ENCODE measurements around the gene YPEL1.

Gene YPEL1

DNA sequence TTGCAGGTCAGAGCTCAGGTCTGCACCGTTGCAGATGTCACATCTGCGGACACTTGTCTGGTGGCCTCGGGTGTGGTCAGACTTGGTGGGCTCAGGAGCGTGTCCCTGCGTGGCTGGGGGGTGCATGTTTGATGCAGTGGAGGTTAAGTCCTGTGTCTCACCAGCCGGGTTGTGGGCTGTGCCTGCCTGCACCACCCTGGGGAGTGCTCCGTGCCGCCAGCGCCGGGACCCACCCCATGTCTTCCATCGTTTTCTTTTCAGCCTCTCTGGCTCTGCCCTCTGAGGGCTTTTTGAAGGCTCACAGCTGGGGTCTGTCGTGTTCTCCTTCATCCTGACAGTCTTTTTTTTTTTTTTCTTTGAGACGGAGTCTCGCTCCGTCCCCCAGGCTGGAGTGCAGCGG, 43.8 kb downstream of the YPEL1 start:
- H3K9ac ChIP-seq (ENCODE audit: low read length) = no peak overlapping the region
- no peak for TF ChIP-seq CTCF (IDR thresholded peaks at IDR 0.05; ENCODE audit: low read length)
- no peak for TF ChIP-seq EZH2 (IDR thresholded peaks at IDR 0.05; ENCODE audit: borderline replicate concordance, low read length)
- peaks cover 61% of the 10 kb centered on the region for H3K36me3 ChIP-seq (ENCODE audit: insufficient read depth, low read length)
- H3K79me2 ChIP-seq (ENCODE audit: insufficient read depth, low read length) = no peaks in the 10 kb centered on the region
- H3K27me3 ChIP-seq (ENCODE audit: insufficient read depth, low read length) = no peaks in the 10 kb centered on the region
- H3F3A ChIP-seq (ENCODE audit: insufficient read depth, low read length) = no peaks in the 10 kb centered on the region
- no peak overlapping the region for H2AFZ ChIP-seq (ENCODE audit: low read length)
- no peak overlapping the region for H3K27ac ChIP-seq (ENCODE audit: low read depth, low read length, poor library complexity, severe bottlenecking)
- no peaks in the 10 kb centered on the region for H3K9me2 ChIP-seq (ENCODE audit: low read depth, low read length)
- no peak overlapping the region for H3K4me3 ChIP-seq (ENCODE audit: low read depth, low read length, poor library complexity, severe bottlenecking)
- peaks cover 24% of the 10 kb centered on the region for H3K4me1 ChIP-seq (ENCODE audit: insufficient read depth, low read length, severe bottlenecking)
- H3K4me2 ChIP-seq (ENCODE audit: low read length) = no peak overlapping the region
- H4K20me1 ChIP-seq (ENCODE audit: insufficient read depth, low read length) = no peaks in the 10 kb centered on the region
- H3K9me3 ChIP-seq (ENCODE audit: low read length) = no peaks in the 10 kb centered on the region

- no peaks in the 10 kb centered on the region for H3F3A ChIP-seq (ENCODE audit: insufficient read depth, low read length)
- peaks cover 55% of the 10 kb centered on the region for H3K36me3 ChIP-seq (ENCODE audit: insufficient read depth, low read length)
- H3K79me2 ChIP-seq (ENCODE audit: insufficient read depth, low read length) = no peaks in the 10 kb centered on the region
These were observed 45.2 kb downstream of the YPEL1 start for GRCh38 chr22:21690401-21690801.

DNA sequence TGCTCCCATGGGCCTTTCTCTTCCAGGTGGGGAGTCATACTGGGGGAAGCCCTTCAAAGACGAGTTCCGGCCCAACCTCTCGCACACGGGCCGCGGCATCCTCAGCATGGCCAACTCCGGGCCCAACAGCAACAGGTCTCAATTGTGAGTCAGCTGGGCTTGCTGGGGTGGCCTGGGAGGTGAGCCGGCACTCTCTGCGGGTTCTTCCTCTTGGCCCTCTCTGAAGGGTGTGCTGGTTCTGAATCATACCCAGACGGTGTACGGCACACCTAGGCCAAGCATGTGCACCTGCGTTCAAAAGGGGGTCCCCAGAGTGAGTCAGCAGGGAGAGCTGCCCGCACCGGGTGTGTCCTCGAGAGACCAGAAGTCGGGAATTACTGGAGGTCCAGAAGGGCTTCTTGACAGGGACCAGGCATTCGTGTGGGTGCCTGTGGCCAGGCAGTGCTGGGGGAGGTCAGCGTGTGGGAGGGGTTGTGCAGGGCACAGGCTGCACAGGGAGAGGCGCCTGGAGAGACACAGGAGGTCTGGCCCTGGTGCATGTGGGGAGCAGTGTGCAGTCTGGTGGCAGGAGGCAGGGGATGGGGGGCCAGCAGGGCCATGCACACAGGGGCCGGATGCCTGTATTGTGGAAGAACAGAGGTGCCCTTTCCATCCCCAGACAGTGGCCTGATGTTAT, 46.8 kb downstream of the YPEL1 start:
- no peak for TF ChIP-seq EZH2 (IDR thresholded peaks at IDR 0.05; ENCODE audit: borderline replicate concordance, low read length)
- TF ChIP-seq CTCF (IDR thresholded peaks at IDR 0.05; ENCODE audit: low read length) = no peak
- Histone ChIP-seq H3K9ac (ENCODE audit: low read length) (no peak overlapping the region), H3K4me3 (ENCODE audit: low read depth, low read length, poor library complexity, severe bottlenecking) (no peak overlapping the region), H3K9me3 (ENCODE audit: low read length) (no peaks in the 10 kb centered on the region), H3K27me3 (ENCODE audit: insufficient read depth, low read length) (no peaks in the 10 kb centered on the region), H3K4me1 (ENCODE audit: insufficient read depth, low read length, severe bottlenecking) (peaks cover 24% of the 10 kb centered on the region), H4K20me1 (ENCODE audit: insufficient read depth, low read length) (no peaks in the 10 kb centered on the region), H3K79me2 (ENCODE audit: insufficient read depth, low read length) (no peaks in the 10 kb centered on the region), H3K4me2 (ENCODE audit: low read length) (no peak overlapping the region), H3K36me3 (ENCODE audit: insufficient read depth, low read length) (peaks cover 48% of the 10 kb centered on the region), H3K9me2 (ENCODE audit: low read depth, low read length) (no peaks in the 10 kb centered on the region), H3K27ac (ENCODE audit: low read depth, low read length, poor library complexity, severe bottlenecking) (peak overlapping the region; percentile 77), H2AFZ (ENCODE audit: low read length) (no peak overlapping the region), H3F3A (ENCODE audit: insufficient read depth, low read length) (no peaks in the 10 kb centered on the region)

More at GRCh38 chr22:21690401-21690801, 45.2 kb downstream of the YPEL1 start:
- H3K4me3 ChIP-seq (ENCODE audit: low read depth, low read length, poor library complexity, severe bottlenecking) = no peak overlapping the region
- no peaks in the 10 kb centered on the region for H3K9me2 ChIP-seq (ENCODE audit: low read depth, low read length)
- H3K9me3 ChIP-seq (ENCODE audit: low read length) = no peaks in the 10 kb centered on the region
- H3K27me3 ChIP-seq (ENCODE audit: insufficient read depth, low read length) = no peaks in the 10 kb centered on the region
- H3K4me1 ChIP-seq (ENCODE audit: insufficient read depth, low read length, severe bottlenecking) = peaks cover 24% of the 10 kb centered on the region
- no peaks in the 10 kb centered on the region for H4K20me1 ChIP-seq (ENCODE audit: insufficient read depth, low read length)
- H3K9ac ChIP-seq (ENCODE audit: low read length) = no peak overlapping the region
- no peak for TF ChIP-seq EZH2 (IDR thresholded peaks at IDR 0.05; ENCODE audit: borderline replicate concordance, low read length)
- TF ChIP-seq CTCF (IDR thresholded peaks at IDR 0.05; ENCODE audit: low read length) = no peak
- H3K27ac ChIP-seq (ENCODE audit: low read depth, low read length, poor library complexity, severe bottlenecking) = peak overlapping the region; percentile 77
- H3K4me2 ChIP-seq (ENCODE audit: low read length) = no peak overlapping the region
- H2AFZ ChIP-seq (ENCODE audit: low read length) = no peak overlapping the region

Measured in OCI-LY1 (cell line).